DMS114 treated with DMSO at 0.1 percent for 48 hours (cell line): Measurements from ENCODE around the gene VPS16.
A peak's percentile ranks its signal among the peaks of the same experiment; 100 is the strongest.

Source experiments
- DNase-seq: peaks from one replicate; lab custom pipeline; 2025; ENCODE audit not compliant: unreplicated experiment; lab: John Stamatoyannopoulos, UW

VPS16 gene

GRCh38 chr20:2834401-2835110 is 6.0 kb upstream of the VPS16 start:
- DNase-seq: no peak

- no peak for DNase-seq
These were observed 5.2 kb upstream of the VPS16 start for GRCh38 chr20:2835331-2835796.

GRCh38 chr20:2836035-2836434 is 4.5 kb upstream of the VPS16 start:
- DNase-seq: no peak

- no peak for DNase-seq
These were observed 3.2 kb upstream of the VPS16 start for GRCh38 chr20:2837221-2837960.

GRCh38 chr20:2838170-2838797 is 2.3 kb upstream of the VPS16 start:
- DNase-seq: no peak

- no peak for DNase-seq
These were observed 1.5 kb upstream of the VPS16 start for GRCh38 chr20:2838847-2839671.

GRCh38 chr20:2839732-2840137 is 810 bp upstream of the VPS16 start:
- no peak for DNase-seq

- DNase-seq: peak; percentile 51
These were observed 504 bp downstream of the VPS16 start for GRCh38 chr20:2840967-2841531.

- no peak for DNase-seq
These were observed 5.1 kb downstream of the VPS16 start for GRCh38 chr20:2845607-2846006.

- no peak for DNase-seq
These were observed 6.2 kb downstream of the VPS16 start for GRCh38 chr20:2846698-2847097.

- no peak for DNase-seq
These were observed 7.3 kb downstream of the VPS16 start for GRCh38 chr20:2847802-2848201.

GRCh38 chr20:2849529-2849928 is 9.0 kb downstream of the VPS16 start:
- no peak for DNase-seq

GRCh38 chr20:2851086-2851485 is 10.5 kb downstream of the VPS16 start:
- DNase-seq: no peak

GRCh38 chr20:2858591-2858990 is 18.0 kb downstream of the VPS16 start:
- DNase-seq: no peak

GRCh38 chr20:2859330-2860121 is 19.0 kb downstream of the VPS16 start:
- DNase-seq: no peak

GRCh38 chr20:2864626-2865025 is 24.1 kb downstream of the VPS16 start:
- no peak for DNase-seq

GRCh38 chr20:2865101-2865500 is 24.6 kb downstream of the VPS16 start:
- no peak for DNase-seq

GRCh38 chr20:2865630-2866029 is 25.1 kb downstream of the VPS16 start:
- no peak for DNase-seq

GRCh38 chr20:2866236-2866635 is 25.7 kb downstream of the VPS16 start:
- no peak for DNase-seq
